Ovary (tissue), 3 donors: ENCODE measurements around the gene DENND1A.

ENCODE experiments used
- CTCF ChIP-seq, 3 donors: fragments of 450-650 bp in 2 of 3; fragments of 200-600 bp in 1 of 3; IDR thresholded peaks; one replicate each; pipeline versions ENCODE4 v1.5.1 to v1.8.0; 2016 to 2022; ENCODE audit warnings: antibody characterized with exemption in 3 of 3, mild to moderate bottlenecking in 1 of 3
- EP300 ChIP-seq: sonication (generic); formaldehyde crosslinking; IDR thresholded peaks from one replicate; pipeline ENCODE4 v1.6.1; 2017; ENCODE audit warnings: antibody characterized with exemption
- POLR2A ChIP-seq: fragments of 450-650 bp; IDR thresholded peaks from one replicate; pipeline ENCODE4 v1.6.1; 2017; ENCODE audit warnings: antibody characterized with exemption, mild to moderate bottlenecking, moderate library complexity
- donor health status: DM: no; HTN: no; CAD: no.

GRCh38 chr9:123390337-123391135 lies 539.4 kb downstream of the DENND1A start:
- TF ChIP-seq CTCF (IDR thresholded peaks at IDR 0.05) = no peak
- no peak for TF ChIP-seq POLR2A
- TF ChIP-seq EP300 = no peak
